ENCODE results near the gene RTP3. TPM values are rescaled to one million over a fixed set of nuclear protein-coding genes. Genes with fewer than 3 reads are reported as not detected.
A peak's percentile ranks its signal among the peaks of the same experiment; 100 is the strongest.
"Not testable (repeated sequence)": the region's sequence is repeated elsewhere in the genome, so short reads cannot be mapped to it uniquely, and the experiment has no call there.

The RTP3 gene
- total RNA-seq, 2 experiments from 2014 or later = not detected

GRCh38 chr3:46535746-46536145 lies 38.0 kb downstream of the RTP3 start:
- no peak for DNase-seq
- Mint-ChIP-seq H3K4me3 (no peak overlapping the region), H3K4me1 (ENCODE audit: low read depth) (peaks cover 47% of the 10 kb centered on the region), H3K27ac (no peak overlapping the region), H3K9me3 (no peaks in the 10 kb centered on the region), H3K27me3 (no peaks in the 10 kb centered on the region), H3K36me3 (no peaks in the 10 kb centered on the region)
- POLR2A ChIA-PET = no interaction called here
- intact Hi-C loops (cut with micrococcal nuclease) = loop anchor here (5.0 kb wide), 2 partner anchors 48 to 243 kb away; no protein-coding TSS in a partner anchor
- CTCF ChIA-PET = no interaction called here

DNA sequence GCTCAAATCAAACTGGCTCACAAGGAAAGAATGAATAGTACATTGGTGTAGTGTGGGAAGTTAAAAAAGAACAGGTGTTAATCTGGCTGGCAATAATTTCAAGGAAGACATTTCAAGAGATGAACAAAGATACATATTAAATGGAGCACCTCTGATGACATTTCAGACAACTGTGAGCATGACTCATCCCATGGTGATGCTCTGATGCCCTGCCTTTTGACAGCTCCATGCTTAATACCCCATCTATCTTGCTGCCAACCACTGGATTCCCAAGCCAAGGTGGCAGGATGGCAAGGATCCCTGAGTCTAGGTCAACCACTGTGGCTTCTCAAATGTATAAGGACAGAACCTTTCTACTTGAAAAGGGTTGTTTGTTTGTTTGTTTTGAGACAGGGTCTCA lies 39.0 kb downstream of the RTP3 start:
- ChIA-PET CTCF (interaction anchor here (0.6 to 5.1 kb wide), 3 partner anchors 21 to 48 kb away, joined by 3 to 43 read pairs (median 4); no protein-coding TSS in a partner anchor), POLR2A (no interaction called here)
- Mint-ChIP-seq H3K36me3 (no peaks in the 10 kb centered on the region), H3K4me3 (no peak overlapping the region), H3K9me3 (no peaks in the 10 kb centered on the region), H3K27me3 (no peaks in the 10 kb centered on the region), H3K27ac (no peak overlapping the region), H3K4me1 (ENCODE audit: low read depth) (peaks cover 48% of the 10 kb centered on the region)
- intact Hi-C loops (cut with micrococcal nuclease) = loop anchor here (5.0 kb wide), 2 partner anchors 49 to 244 kb away; no protein-coding TSS in a partner anchor
- DNase-seq = no peak

DNA sequence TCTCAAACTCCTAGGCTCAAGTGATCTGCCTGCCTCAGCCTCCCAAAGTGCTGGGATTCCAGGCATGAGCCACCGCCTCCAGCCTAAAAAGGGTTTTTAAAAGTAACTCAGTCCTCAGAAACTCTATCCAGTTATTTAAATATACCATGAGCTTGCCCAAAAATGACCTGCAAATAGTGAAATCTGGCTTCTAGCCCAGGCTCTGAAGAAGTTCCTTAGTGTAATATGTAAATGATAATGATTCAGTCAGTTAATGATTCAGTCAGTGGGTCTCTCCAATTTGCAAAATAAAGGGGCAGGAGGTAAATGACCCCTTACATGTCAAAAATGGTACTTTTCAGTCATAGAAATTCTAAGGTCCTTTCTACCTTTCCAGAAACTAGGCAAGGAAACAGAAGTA lies 39.5 kb downstream of the RTP3 start:
- intact Hi-C loops (cut with micrococcal nuclease) = loop anchor here (5.0 kb wide), 2 partner anchors 50 to 245 kb away; no protein-coding TSS in a partner anchor
- H3K27ac Mint-ChIP-seq = no peak overlapping the region

DNA sequence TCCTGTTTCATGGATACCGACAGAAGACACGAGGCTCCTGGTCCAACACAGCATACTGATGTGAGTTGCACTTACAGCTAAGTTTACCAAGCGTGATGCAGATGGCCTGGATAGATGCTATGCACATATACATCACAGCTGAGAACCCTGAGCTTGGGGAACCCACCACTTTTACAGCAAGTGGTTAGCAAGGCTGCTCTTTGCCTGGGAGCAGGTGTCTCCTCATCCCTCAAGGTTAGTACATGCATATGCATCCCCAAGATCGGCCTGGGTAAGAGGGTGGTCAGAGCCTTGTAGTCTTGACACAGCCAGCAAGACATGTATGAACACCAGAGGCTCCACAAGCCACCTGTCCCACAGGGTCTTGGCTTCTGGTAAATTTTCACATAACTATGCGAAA lies 40.0 kb downstream of the RTP3 start:
- H3K4me3 Mint-ChIP-seq = no peak overlapping the region
- ChIA-PET POLR2A (no interaction called here), CTCF (interaction anchor here (1.3 to 5.1 kb wide), 4 partner anchors 20 to 130 kb away, joined by 3 to 43 read pairs (median 4); partner anchors contain the start of genes CCR5AS and CCRL2)
- H3K4me1 Mint-ChIP-seq (ENCODE audit: low read depth) = peaks cover 56% of the 10 kb centered on the region
- H3K27ac Mint-ChIP-seq = peak overlapping the region; percentile 40
- DNase-seq = no peak
- H3K9me3 Mint-ChIP-seq = no peaks in the 10 kb centered on the region
- no peaks in the 10 kb centered on the region for H3K36me3 Mint-ChIP-seq
- intact Hi-C loops (cut with micrococcal nuclease) = loop anchor here (5.0 kb wide), 2 partner anchors 50 to 245 kb away; no protein-coding TSS in a partner anchor
- H3K27me3 Mint-ChIP-seq = no peaks in the 10 kb centered on the region

More for the DNA sequence above, 39.5 kb downstream of the RTP3 start:
- no peaks in the 10 kb centered on the region for H3K9me3 Mint-ChIP-seq
- ChIA-PET CTCF (interaction anchor here (1.8 to 5.1 kb wide), 2 partner anchors 21 to 48 kb away, joined by 4 to 43 read pairs; no protein-coding TSS in a partner anchor), POLR2A (no interaction called here)
- no peak overlapping the region for H3K4me3 Mint-ChIP-seq
- H3K27me3 Mint-ChIP-seq = no peaks in the 10 kb centered on the region
- H3K36me3 Mint-ChIP-seq = no peaks in the 10 kb centered on the region
- DNase-seq = no peak
- H3K4me1 Mint-ChIP-seq (ENCODE audit: low read depth) = peaks cover 51% of the 10 kb centered on the region

DNA sequence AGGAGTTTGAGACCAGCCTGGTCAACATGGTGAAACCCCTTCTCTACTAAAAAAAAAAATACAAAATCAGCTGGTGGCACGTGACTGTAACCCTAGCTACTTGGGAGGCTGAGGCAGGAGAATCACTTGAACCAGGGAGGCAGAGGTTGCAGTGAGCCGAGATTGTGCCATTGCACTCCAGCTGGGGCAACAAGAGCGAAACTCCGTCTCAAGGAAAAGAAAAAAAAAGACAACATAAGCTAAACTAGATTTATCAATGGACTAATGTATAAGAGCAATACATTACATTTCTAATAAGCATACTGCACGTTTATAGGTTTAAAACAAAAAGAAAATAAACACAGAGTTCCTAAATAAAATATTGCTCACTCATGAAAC lies 40.6 kb downstream of the RTP3 start:
- H3K9me3 Mint-ChIP-seq, DNase-seq, H3K27ac Mint-ChIP-seq, H3K27me3 Mint-ChIP-seq, H3K36me3 Mint-ChIP-seq: not testable (repeated sequence)
- ChIA-PET POLR2A (interaction anchor here (1.1 kb wide), 1 partner anchor 252 kb away, joined by 3 read pairs; no protein-coding TSS in a partner anchor), CTCF (interaction anchor here (0.6 to 5.1 kb wide), 8 partner anchors 20 to 565 kb away, joined by 3 to 43 read pairs (median 4); partner anchors contain the start of genes CCR5AS and CCRL2)
- Mint-ChIP-seq H3K4me1 (ENCODE audit: low read depth) (peaks cover 57% of the 10 kb centered on the region), H3K4me3 (peak overlapping the region; percentile 63)
- intact Hi-C loops (cut with micrococcal nuclease) = loop anchor here (5.0 kb wide), 2 partner anchors 51 to 246 kb away; no protein-coding TSS in a partner anchor

DNA sequence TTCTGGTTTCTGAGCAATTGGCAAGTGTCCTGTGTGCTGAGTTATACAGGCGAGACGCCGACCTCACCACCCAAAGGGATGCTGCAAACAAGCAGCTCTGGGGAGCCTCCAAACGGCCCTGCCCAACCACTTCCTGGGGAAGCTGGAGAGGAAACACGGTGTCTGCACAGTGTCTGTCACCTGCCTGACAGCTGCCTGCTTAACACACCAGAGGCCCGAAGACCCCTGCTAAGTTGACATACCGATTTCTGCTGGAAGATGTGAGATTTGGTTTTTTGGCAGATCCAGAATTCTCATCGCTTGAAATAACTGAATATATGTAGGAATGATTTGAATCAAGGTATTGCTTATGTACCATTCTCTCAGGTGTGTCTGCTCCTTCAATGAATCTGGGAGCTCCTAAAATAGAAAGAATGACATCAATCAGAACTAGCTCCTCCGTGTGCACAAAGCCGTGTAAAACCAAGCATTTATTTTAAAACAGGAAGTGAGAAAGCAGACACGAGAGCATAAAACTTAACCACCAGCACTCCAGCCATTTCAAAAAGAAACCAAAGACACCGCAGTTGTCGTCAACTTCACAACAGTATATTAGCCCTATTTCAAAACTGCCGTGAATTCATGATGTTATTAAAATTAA lies 41.1 kb downstream of the RTP3 start:
- ChIA-PET POLR2A (interaction anchor here (1.1 kb wide), 1 partner anchor 252 kb away, joined by 3 read pairs; no protein-coding TSS in a partner anchor), CTCF (interaction anchor here (0.6 to 5.1 kb wide), 10 partner anchors 19 to 565 kb away, joined by 3 to 43 read pairs (median 4); partner anchors contain the start of genes CCR5AS and CCRL2)
- Mint-ChIP-seq H3K4me3 (peak overlapping the region; percentile 63), H3K27ac (peak overlapping the region; percentile 79), H3K9me3 (no peaks in the 10 kb centered on the region), H3K27me3 (no peaks in the 10 kb centered on the region), H3K4me1 (ENCODE audit: low read depth) (peaks cover 57% of the 10 kb centered on the region), H3K36me3 (no peaks in the 10 kb centered on the region)
- peak; percentile 87 for DNase-seq
- intact Hi-C loops (cut with micrococcal nuclease) = loop anchor here (1.0 to 5.0 kb wide), 3 partner anchors 52 to 247 kb away; no protein-coding TSS in a partner anchor

DNA sequence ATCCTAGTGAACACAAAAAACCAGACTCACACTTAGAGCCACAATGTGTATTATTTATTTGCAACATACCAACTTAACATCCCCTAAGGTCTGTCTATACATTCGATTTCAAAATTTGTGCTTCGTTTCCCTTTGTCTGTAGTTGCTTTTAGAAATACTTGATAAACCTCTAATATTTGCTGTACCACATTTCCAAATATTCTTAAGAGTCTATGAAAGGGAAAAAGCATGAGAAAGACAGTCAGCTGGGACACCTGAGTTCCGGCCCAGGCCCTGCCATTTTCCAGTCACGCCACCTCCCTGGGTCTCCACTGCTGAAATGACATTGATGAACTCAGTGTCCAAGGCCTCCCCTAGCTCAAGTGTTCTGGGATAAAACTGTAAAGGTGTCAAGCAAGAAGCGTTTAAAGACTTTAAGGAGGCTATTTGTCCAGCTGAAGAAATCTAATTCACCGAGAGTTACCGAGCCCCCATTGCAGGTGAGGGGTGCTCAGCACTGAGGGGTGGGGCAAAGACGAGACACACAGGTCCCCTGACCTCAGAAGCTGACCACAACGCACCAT lies 41.7 kb downstream of the RTP3 start:
- Mint-ChIP-seq H3K9me3 (no peaks in the 10 kb centered on the region), H3K4me3 (peak overlapping the region; percentile 63), H3K4me1 (ENCODE audit: low read depth) (peaks cover 57% of the 10 kb centered on the region), H3K36me3 (no peaks in the 10 kb centered on the region), H3K27me3 (no peaks in the 10 kb centered on the region), H3K27ac (peak overlapping the region; percentile 79)
- ChIA-PET CTCF (interaction anchor here (0.7 to 5.1 kb wide), 7 partner anchors 19 to 132 kb away, joined by 3 to 43 read pairs (median 4); partner anchors contain the start of genes CCR5AS and CCRL2), POLR2A (interaction anchor here (1.1 kb wide), 1 partner anchor 253 kb away, joined by 3 read pairs; no protein-coding TSS in a partner anchor)
- no peak for DNase-seq
- intact Hi-C loops (cut with micrococcal nuclease) = loop anchor here (1.0 to 5.0 kb wide), 3 partner anchors 52 to 247 kb away; no protein-coding TSS in a partner anchor

DNA sequence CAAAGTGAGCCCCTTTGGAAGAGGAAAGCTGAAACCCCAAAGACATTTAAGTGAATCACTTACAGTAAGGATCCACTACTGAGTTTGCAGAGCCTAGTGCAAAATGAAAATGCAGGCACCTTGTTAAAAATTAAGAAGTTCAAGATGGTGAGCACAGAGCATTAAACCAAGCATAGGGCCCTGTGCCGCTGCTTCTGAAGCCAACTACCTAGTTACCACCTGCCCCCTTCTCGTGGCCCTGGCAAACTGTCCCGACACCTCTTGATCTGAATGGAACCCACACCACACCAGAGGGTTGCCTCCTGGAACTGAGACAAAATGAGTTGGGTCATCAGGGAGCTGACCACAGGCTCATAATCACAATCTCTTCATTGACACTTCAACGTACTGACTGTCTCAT lies 42.8 kb downstream of the RTP3 start:
- no peak overlapping the region for H3K27ac Mint-ChIP-seq

GRCh38 chr3:46541835-46542234 lies 44.1 kb downstream of the RTP3 start:
- Mint-ChIP-seq H3K27me3 (no peaks in the 10 kb centered on the region), H3K9me3 (no peaks in the 10 kb centered on the region), H3K36me3 (no peaks in the 10 kb centered on the region), H3K27ac (no peak overlapping the region), H3K4me1 (ENCODE audit: low read depth) (peaks cover 47% of the 10 kb centered on the region), H3K4me3 (no peak overlapping the region)
- intact Hi-C loops (cut with micrococcal nuclease) = no loop called here
- no peak for DNase-seq
- POLR2A ChIA-PET = no interaction called here
- CTCF ChIA-PET = interaction anchor here (1.5 to 5.1 kb wide), 2 partner anchors 53 kb away, joined by 6 to 43 read pairs; no protein-coding TSS in a partner anchor

More for the DNA sequence above, 42.8 kb downstream of the RTP3 start:
- H3K27me3 Mint-ChIP-seq = no peaks in the 10 kb centered on the region
- H3K9me3 Mint-ChIP-seq = no peaks in the 10 kb centered on the region
- H3K36me3 Mint-ChIP-seq = no peaks in the 10 kb centered on the region
- intact Hi-C loops (cut with micrococcal nuclease) = no loop called here
- CTCF ChIA-PET = interaction anchor here (0.9 to 5.1 kb wide), 2 partner anchors 52 to 165 kb away, joined by 3 to 43 read pairs; no protein-coding TSS in a partner anchor
- H3K4me3 Mint-ChIP-seq = no peak overlapping the region
- H3K4me1 Mint-ChIP-seq (ENCODE audit: low read depth) = peaks cover 57% of the 10 kb centered on the region
- no peak for DNase-seq
- POLR2A ChIA-PET = no interaction called here

DNA sequence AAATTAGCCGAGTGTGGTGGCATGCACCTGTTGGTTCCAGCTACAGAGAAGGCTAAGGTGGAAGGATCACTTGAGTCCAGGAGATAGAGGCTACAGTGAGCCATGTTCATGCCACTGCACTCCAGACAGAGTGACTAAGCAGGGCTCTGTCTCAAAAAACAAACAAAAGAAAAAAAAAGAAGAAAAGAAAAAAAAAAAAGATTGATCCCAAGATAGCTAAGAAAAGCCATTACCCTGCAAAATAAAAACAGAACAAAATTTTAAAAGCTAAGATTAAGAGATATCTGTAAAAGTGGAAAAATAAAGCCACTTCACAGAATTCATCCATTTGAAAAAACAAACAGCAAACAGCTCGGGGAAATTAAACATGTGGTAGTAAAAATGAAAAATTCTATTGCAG lies 44.6 kb downstream of the RTP3 start:
- DNase-seq = no peak
- Mint-ChIP-seq H3K36me3 (no peaks in the 10 kb centered on the region), H3K4me3 (no peak overlapping the region), H3K27ac (no peak overlapping the region), H3K27me3 (no peaks in the 10 kb centered on the region), H3K4me1 (ENCODE audit: low read depth) (peaks cover 42% of the 10 kb centered on the region), H3K9me3 (no peaks in the 10 kb centered on the region)
- intact Hi-C loops (cut with micrococcal nuclease) = no loop called here
- ChIA-PET POLR2A (interaction anchor here (0.6 to 0.7 kb wide), 3 partner anchors 23 to 725 kb away, joined by 3 to 4 read pairs (median 4); no protein-coding TSS in a partner anchor), CTCF (interaction anchor here (1.5 kb wide), 1 partner anchor 53 kb away, joined by 6 read pairs; no protein-coding TSS in a partner anchor)

DNA sequence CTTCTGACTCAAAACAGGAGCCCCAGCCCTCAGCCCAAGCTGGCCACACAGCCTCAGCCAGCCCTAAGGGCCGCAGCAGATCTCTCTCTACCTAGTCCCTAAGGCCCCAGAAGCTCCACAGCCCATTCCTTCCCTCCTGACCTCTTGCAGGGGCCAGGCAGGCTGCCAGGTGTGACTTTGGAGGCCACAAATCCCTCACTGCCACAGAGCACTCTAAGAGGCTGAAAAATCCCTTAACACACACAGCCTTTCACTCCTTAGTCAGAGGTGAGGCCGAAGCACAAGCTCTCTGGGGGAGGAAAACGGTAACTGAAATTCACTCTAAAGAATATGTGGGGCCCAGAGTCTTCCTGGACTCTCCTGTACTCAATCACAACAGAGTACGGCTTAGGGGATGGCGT lies 45.0 kb downstream of the RTP3 start:
- H3K36me3 Mint-ChIP-seq = no peaks in the 10 kb centered on the region
- intact Hi-C loops (cut with micrococcal nuclease) = no loop called here
- H3K27ac Mint-ChIP-seq = no peak overlapping the region
- H3K4me1 Mint-ChIP-seq (ENCODE audit: low read depth) = peaks cover 38% of the 10 kb centered on the region
- no peaks in the 10 kb centered on the region for H3K27me3 Mint-ChIP-seq
- ChIA-PET CTCF (interaction anchor here (1.5 kb wide), 1 partner anchor 54 kb away, joined by 6 read pairs; no protein-coding TSS in a partner anchor), POLR2A (interaction anchor here (0.6 to 0.7 kb wide), 3 partner anchors 23 to 725 kb away, joined by 3 to 4 read pairs (median 4); no protein-coding TSS in a partner anchor)
- no peaks in the 10 kb centered on the region for H3K9me3 Mint-ChIP-seq
- H3K4me3 Mint-ChIP-seq = no peak overlapping the region
- no peak for DNase-seq

All from activated CD4-positive, alpha-beta memory T cell treated with anti-CD3 and anti-CD28 coated beads for 36 hours (primary cell).